MCF 10A (cell line): Measurements from ENCODE around the gene CWC25. TPM values are rescaled to one million over a fixed set of nuclear protein-coding genes. Genes with fewer than 3 reads are reported as not detected.

Source experiments
- BruUV-seq: library from RNA; stranded (reverse); fragments of 400-500 nt; replicated peaks from 2 replicates; lab custom pipeline; 2021; lab: Mats Ljungman, UMichigan
- CTCF ChIA-PET: fragments of 300-600 bp; sonication (Branson Sonifier 250); formaldehyde crosslinking; extraction: SDS; loops from one replicate; lab custom pipeline; 2021; ENCODE audit warnings: antibody characterized with exemption, inconsistent platforms; lab: Yijun Ruan, JAX
- POLR2A ChIA-PET: fragments of 300-600, 350-650 bp; sonication (Branson Sonifier 250); formaldehyde crosslinking; extraction: SDS; loops from one replicate; lab custom pipeline; 2020; ENCODE audit warnings: antibody characterized with exemption, inconsistent platforms; lab: Yijun Ruan, JAX
- DNase-seq: peaks from one replicate; pipeline ENCODE4 v3.0.0-alpha.2; 2018; ENCODE audit not compliant: unreplicated experiment
- H3K27ac Mint-ChIP-seq: one replicate; pipeline ENCODE4 v1.8.0; 2022; ENCODE audit warnings: mild to moderate bottlenecking, low read depth, mixed read lengths; ENCODE audit not compliant: unreplicated experiment
- H3K27me3 Mint-ChIP-seq: one replicate; pipeline ENCODE4 v1.8.0; 2022; ENCODE audit warnings: mixed read lengths; ENCODE audit not compliant: insufficient read depth, unreplicated experiment
- H3K36me3 Mint-ChIP-seq: one replicate; pipeline ENCODE4 v1.8.0; 2022; ENCODE audit warnings: mild to moderate bottlenecking, moderate library complexity, mixed read lengths; ENCODE audit not compliant: insufficient read depth, unreplicated experiment
- H3K4me1 Mint-ChIP-seq: one replicate; pipeline ENCODE4 v1.8.0; 2022; ENCODE audit warnings: mixed read lengths; ENCODE audit not compliant: insufficient read depth, unreplicated experiment
- H3K4me3 Mint-ChIP-seq: one replicate; pipeline ENCODE4 v1.8.0; 2022; ENCODE audit warnings: mild to moderate bottlenecking, moderate library complexity, mixed read lengths; ENCODE audit not compliant: unreplicated experiment
- H3K9me3 Mint-ChIP-seq: one replicate; pipeline ENCODE4 v1.8.0; 2022; ENCODE audit warnings: mixed read lengths; ENCODE audit not compliant: unreplicated experiment
- intact Hi-C: fragments of 100-400 bp; cut with micrococcal nuclease; formaldehyde crosslinking; loops from 2 replicates; pipeline ENCODE4 v1.14.1; 2022
- total RNA-seq: library from RNA; stranded (reverse); gene quantifications from 2 replicates; pipeline ENCODE4 v1.2.3, GENCODE V29; 2022
- TF ChIP-seq, protein P1 (sequence below): fragments of 200-600 bp; IDR thresholded peaks from one replicate; pipeline ENCODE4 v1.8.0; 2022; ENCODE audit warnings: antibody characterized with exemption, mild to moderate bottlenecking; ENCODE audit not compliant: unreplicated experiment

Gene CWC25
- total RNA-seq, 1 experiment from 2014 or later, result 23.4 TPM

DNA sequence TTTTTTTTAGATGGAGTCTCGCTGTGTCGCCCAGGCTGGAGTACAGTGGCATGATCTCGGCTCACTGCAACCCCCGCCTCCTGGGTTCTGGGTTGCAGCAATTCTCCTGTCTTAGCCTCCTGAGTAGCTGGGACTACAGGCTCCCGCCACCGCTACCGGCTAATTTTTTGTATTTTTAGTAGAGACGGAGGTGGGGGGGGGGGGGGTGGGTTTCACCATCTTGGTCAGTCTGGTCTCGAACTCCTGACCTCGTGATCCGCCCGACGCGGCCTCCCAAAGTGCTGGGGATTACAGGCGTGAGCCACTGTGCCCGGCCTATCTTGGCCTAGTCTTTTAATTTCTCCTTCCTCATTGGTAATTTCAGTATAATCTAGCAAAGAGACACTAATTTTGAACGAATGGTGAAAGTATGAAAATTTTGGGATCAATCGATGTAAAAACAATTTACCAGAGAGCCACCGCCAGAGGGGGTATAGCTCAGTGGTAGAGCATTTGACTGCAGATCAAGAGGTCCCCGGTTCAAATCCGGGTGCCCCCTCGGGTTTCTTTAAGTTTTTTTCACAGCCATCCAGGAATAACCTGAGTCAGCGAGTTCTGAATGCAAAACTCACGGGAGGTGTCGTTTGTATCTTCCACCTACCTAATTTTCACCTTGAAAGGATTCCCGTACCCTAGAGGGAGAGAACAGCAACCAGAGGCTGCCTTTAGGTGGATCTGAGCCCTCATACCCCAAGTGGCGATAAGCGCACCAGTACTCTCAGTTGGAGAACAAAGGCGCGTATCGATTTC, 42.3 kb upstream of the CWC25 start:
- DNase-seq, result peak; percentile 69
- H3K27me3 Mint-ChIP-seq, result no peaks in the 10 kb centered on the region
- TF ChIP-seq, protein P1, sequence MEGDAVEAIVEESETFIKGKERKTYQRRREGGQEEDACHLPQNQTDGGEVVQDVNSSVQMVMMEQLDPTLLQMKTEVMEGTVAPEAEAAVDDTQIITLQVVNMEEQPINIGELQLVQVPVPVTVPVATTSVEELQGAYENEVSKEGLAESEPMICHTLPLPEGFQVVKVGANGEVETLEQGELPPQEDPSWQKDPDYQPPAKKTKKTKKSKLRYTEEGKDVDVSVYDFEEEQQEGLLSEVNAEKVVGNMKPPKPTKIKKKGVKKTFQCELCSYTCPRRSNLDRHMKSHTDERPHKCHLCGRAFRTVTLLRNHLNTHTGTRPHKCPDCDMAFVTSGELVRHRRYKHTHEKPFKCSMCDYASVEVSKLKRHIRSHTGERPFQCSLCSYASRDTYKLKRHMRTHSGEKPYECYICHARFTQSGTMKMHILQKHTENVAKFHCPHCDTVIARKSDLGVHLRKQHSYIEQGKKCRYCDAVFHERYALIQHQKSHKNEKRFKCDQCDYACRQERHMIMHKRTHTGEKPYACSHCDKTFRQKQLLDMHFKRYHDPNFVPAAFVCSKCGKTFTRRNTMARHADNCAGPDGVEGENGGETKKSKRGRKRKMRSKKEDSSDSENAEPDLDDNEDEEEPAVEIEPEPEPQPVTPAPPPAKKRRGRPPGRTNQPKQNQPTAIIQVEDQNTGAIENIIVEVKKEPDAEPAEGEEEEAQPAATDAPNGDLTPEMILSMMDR, result no peak
- no peaks in the 10 kb centered on the region for H3K9me3 Mint-ChIP-seq
- peak overlapping the region; percentile 89 for H3K4me3 Mint-ChIP-seq
- ChIA-PET POLR2A (interaction anchor here (0.6 to 13.1 kb wide), 6 partner anchors 18 to 286 kb away, joined by 3 to 246 read pairs (median 3); partner anchors contain the start of gene RPL23), CTCF (interaction anchor here (0.6 to 0.7 kb wide), 2 partner anchors 58 to 939 kb away, joined by 3 read pairs; partner anchors contain the start of gene LASP1NB)
- intact Hi-C loops, result no loop called here
- BruUV-seq, result no TSS peak
- peaks cover 33% of the 10 kb centered on the region for H3K4me1 Mint-ChIP-seq
- H3K36me3 Mint-ChIP-seq, result peaks cover 37% of the 10 kb centered on the region
- no peak overlapping the region for H3K27ac Mint-ChIP-seq

DNA sequence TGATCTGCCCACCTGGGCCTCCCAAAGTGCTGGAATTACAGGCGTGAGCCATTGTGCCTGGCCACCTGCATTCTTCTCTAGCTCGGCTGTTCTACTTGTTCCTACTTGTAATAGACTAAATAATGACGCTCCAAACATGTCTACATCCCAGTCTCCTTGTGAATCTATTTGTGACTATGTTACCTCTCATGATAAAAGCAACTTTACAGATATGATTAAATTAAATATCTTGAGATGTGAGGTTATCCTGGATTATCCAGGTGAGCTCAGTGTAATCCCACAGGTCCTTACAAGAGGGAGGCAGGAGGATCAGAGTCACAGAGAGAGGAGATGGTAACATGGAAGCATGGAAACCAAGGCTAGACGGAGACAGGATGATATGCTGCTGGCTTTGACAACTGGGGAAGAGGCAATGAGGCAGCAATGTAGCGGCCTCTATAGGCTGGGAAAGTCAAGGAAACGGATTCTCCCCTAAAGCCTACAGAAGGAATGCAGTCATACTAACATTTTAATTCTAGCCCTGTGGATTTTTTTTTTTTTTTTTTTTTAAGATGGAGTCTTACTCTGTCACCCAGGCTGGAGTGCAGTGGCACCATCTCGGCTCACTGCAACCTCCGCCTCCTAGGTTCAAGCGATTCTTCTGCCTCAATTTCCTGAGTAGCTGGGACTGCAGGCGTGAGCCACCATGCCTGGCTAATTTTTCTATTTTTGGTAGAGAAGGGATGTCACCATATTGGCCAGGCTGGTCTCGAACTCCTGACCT, 39.7 kb upstream of the CWC25 start:
- Mint-ChIP-seq H3K4me3 (no peak overlapping the region), H3K4me1 (peaks cover 22% of the 10 kb centered on the region), H3K27me3 (no peaks in the 10 kb centered on the region), H3K9me3 (no peaks in the 10 kb centered on the region), H3K27ac (no peak overlapping the region), H3K36me3 (peaks cover 32% of the 10 kb centered on the region)
- TF ChIP-seq, protein P1, result no peak
- intact Hi-C loops, result no loop called here
- POLR2A ChIA-PET, result interaction anchor here (13.1 kb wide), 1 partner anchor 15 kb away, joined by 246 read pairs; the partner anchor contains the start of gene RPL23
- TSS peak; percentile 61 for BruUV-seq
- peak; percentile 64 for DNase-seq
- CTCF ChIA-PET, result no interaction called here

DNA sequence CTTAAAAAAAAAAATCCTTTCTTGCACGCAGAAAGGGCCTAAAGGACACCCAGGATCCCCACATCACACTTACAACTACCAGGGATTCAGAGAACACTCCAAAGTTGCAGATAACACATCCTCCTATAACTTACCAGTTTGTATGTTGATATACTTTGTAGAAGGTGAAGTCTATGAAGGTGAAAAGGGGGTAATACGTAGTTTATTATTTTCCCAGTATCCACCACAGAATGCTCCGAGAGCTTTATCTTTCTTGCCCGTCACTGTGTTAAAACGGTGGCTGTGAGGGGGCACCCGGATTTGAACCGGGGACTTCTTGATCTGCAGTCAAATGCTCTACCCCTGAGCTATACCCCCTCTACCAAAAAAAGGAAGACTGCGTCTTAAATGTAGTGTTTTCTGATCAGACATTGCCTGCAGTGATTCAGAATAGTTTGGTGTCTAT, 36.3 kb upstream of the CWC25 start:
- peaks cover 13% of the 10 kb centered on the region for H3K36me3 Mint-ChIP-seq
- no peak overlapping the region for H3K27ac Mint-ChIP-seq
- no peak for DNase-seq

More for the DNA sequence above, 36.3 kb upstream of the CWC25 start:
- Mint-ChIP-seq H3K4me1 (peaks cover 7% of the 10 kb centered on the region), H3K9me3 (no peaks in the 10 kb centered on the region), H3K27me3 (no peaks in the 10 kb centered on the region), H3K4me3 (no peak overlapping the region)
- intact Hi-C loops, result no loop called here
- ChIA-PET CTCF (no interaction called here), POLR2A (interaction anchor here (0.9 to 1.0 kb wide), 2 partner anchors 8 to 71 kb away, joined by 3 to 4 read pairs; no protein-coding TSS in a partner anchor)
- TF ChIP-seq, protein P1, result no peak
- BruUV-seq, result no TSS peak
